Mesothelial cell of epicardium (in vitro differentiated cells): ENCODE data around the gene ABCE1. TPM values are rescaled to one million over a fixed set of nuclear protein-coding genes. Genes with fewer than 3 reads are reported as not detected.

Experiments
- DNase-seq, 2 experiments: peaks; one replicate each; pipeline ENCODE4 v3.0.0; 2021; ENCODE audit warnings: low spot score in 2 of 2; ENCODE audit not compliant: unreplicated experiment in 2 of 2
- H3K27ac Mint-ChIP-seq: 2 replicates; pipeline ENCODE4 v1.8.0; 2021; ENCODE audit warnings: mixed read lengths
- H3K27me3 Mint-ChIP-seq: 2 replicates; pipeline ENCODE4 v1.8.0; 2021; ENCODE audit warnings: low read depth, mixed read lengths
- H3K36me3 Mint-ChIP-seq: 2 replicates; pipeline ENCODE4 v1.8.0; 2021; ENCODE audit warnings: mixed read lengths
- H3K4me1 Mint-ChIP-seq: 2 replicates; pipeline ENCODE4 v1.8.0; 2021; ENCODE audit warnings: mixed read lengths
- H3K4me3 Mint-ChIP-seq: 2 replicates; pipeline ENCODE4 v1.8.0; 2021; ENCODE audit warnings: mild to moderate bottlenecking, moderate library complexity, mixed read lengths
- H3K9me3 Mint-ChIP-seq: 2 replicates; pipeline ENCODE4 v1.8.0; 2021; ENCODE audit warnings: mixed read lengths
- CTCF ChIP-seq: fragments of 200-600 bp; sonication (generic); IDR thresholded peaks from one replicate; pipeline ENCODE4 v1.5.0; 2021; ENCODE audit warnings: antibody characterized with exemption; ENCODE audit not compliant: unreplicated experiment
- total RNA-seq: library from RNA; stranded (reverse); gene quantifications from 3 replicates; pipeline ENCODE4 v1.2.1, GENCODE V29; 2021

The ABCE1 gene
- total RNA-seq, 1 donor from 2014 or later: 55.1 TPM

GRCh38 chr4:145102619-145103018 lies 4.5 kb downstream of the ABCE1 start:
- no peak for TF ChIP-seq CTCF
- Mint-ChIP-seq H3K36me3 (no peaks in the 10 kb centered on the region), H3K4me3 (no peak overlapping the region), H3K9me3 (no peaks in the 10 kb centered on the region), H3K4me1 (peaks cover 15% of the 10 kb centered on the region), H3K27me3 (no peaks in the 10 kb centered on the region), H3K27ac (no peak overlapping the region)
- no peak for DNase-seq

- H3K4me3 Mint-ChIP-seq: no peak overlapping the region
- no peak for DNase-seq
- H3K9me3 Mint-ChIP-seq: no peaks in the 10 kb centered on the region
- H3K4me1 Mint-ChIP-seq: peaks cover 15% of the 10 kb centered on the region
- no peaks in the 10 kb centered on the region for H3K36me3 Mint-ChIP-seq
- H3K27ac Mint-ChIP-seq: no peak overlapping the region
- no peak for TF ChIP-seq CTCF
- no peaks in the 10 kb centered on the region for H3K27me3 Mint-ChIP-seq
These were observed 5.4 kb downstream of the ABCE1 start for GRCh38 chr4:145103496-145103895.

- Mint-ChIP-seq H3K27ac (no peak overlapping the region), H3K4me1 (no peaks in the 10 kb centered on the region), H3K9me3 (no peaks in the 10 kb centered on the region), H3K36me3 (peaks cover 13% of the 10 kb centered on the region), H3K27me3 (no peaks in the 10 kb centered on the region), H3K4me3 (no peak overlapping the region)
- no peak for TF ChIP-seq CTCF
- no peak for DNase-seq
These were observed 9.0 kb downstream of the ABCE1 start for GRCh38 chr4:145107126-145107525.

- no peaks in the 10 kb centered on the region for H3K4me1 Mint-ChIP-seq
- no peaks in the 10 kb centered on the region for H3K9me3 Mint-ChIP-seq
- H3K27ac Mint-ChIP-seq: no peak overlapping the region
- H3K4me3 Mint-ChIP-seq: no peak overlapping the region
- TF ChIP-seq CTCF: no peak
- H3K36me3 Mint-ChIP-seq: peaks cover 20% of the 10 kb centered on the region
- H3K27me3 Mint-ChIP-seq: no peaks in the 10 kb centered on the region
- no peak for DNase-seq
These were observed 10.0 kb downstream of the ABCE1 start for GRCh38 chr4:145108128-145108527.

GRCh38 chr4:145125396-145125795 lies 27.3 kb downstream of the ABCE1 start:
- Mint-ChIP-seq H3K27me3 (no peaks in the 10 kb centered on the region), H3K4me1 (no peaks in the 10 kb centered on the region), H3K27ac (no peak overlapping the region), H3K36me3 (peaks cover 32% of the 10 kb centered on the region), H3K9me3 (no peaks in the 10 kb centered on the region), H3K4me3 (no peak overlapping the region)
- DNase-seq: no peak
- TF ChIP-seq CTCF: no peak

- DNase-seq: no peak
- peaks cover 20% of the 10 kb centered on the region for H3K36me3 Mint-ChIP-seq
- peak overlapping the region; percentile 44 for H3K27ac Mint-ChIP-seq
- no peak overlapping the region for H3K4me3 Mint-ChIP-seq
- H3K9me3 Mint-ChIP-seq: no peaks in the 10 kb centered on the region
- peaks cover 4% of the 10 kb centered on the region for H3K4me1 Mint-ChIP-seq
- no peaks in the 10 kb centered on the region for H3K27me3 Mint-ChIP-seq
- TF ChIP-seq CTCF: no peak
These were observed 32.0 kb downstream of the ABCE1 start for GRCh38 chr4:145130130-145130529.
